Heart left ventricle (tissue), 16 donors: ENCODE results near the gene GOT1. TPM values are rescaled to one million over a fixed set of nuclear protein-coding genes. Genes with fewer than 3 reads are reported as not detected.
A peak's percentile ranks its signal among the peaks of the same experiment; 100 is the strongest.

Experiments
- ATAC-seq, 4 donors: fragments of 200-7000 bp; cut with Tn5 transposase; one replicate each; pipeline ENCODE4 v1.9.1; 2020 to 2022; ENCODE audit warnings: moderate library complexity in 4 of 4, mild to moderate bottlenecking in 3 of 4, moderate number of reproducible peaks in 1 of 4
- DNase-seq, 5 donors: peaks; one replicate each; pipeline ENCODE4 v3.0.0-alpha.2; 2020
- H3K27ac ChIP-seq, 12 donors: fragments of 200-600 bp; sonication (generic) in 4 of 12; one replicate each; pipeline versions ENCODE4 v1.5.0 to v1.8.0; 2016 to 2022; ENCODE audit warnings: mild to moderate bottlenecking in 2 of 12
- H3K27me3 ChIP-seq, 9 donors: fragments of 200-600 bp; sonication (generic) in 2 of 9; one replicate each; pipeline versions ENCODE4 v1.5.1 to v1.8.0; 2016 to 2022; ENCODE audit warnings: mild to moderate bottlenecking in 3 of 9
- H3K36me3 ChIP-seq, 9 donors: fragments of 200-600 bp; sonication (generic) in 2 of 9; one replicate each; pipeline versions ENCODE4 v1.5.0 to v1.8.0; 2018 to 2022; ENCODE audit warnings: mild to moderate bottlenecking in 2 of 9
- H3K4me1 ChIP-seq, 12 donors: fragments of 200-600 bp; sonication (generic) in 4 of 12; one replicate each; pipeline versions ENCODE4 v1.5.0 to v1.8.0; 2016 to 2022; ENCODE audit warnings: mild to moderate bottlenecking in 3 of 12
- H3K4me3 ChIP-seq, 12 donors: fragments of 200-600 bp; sonication (generic) in 4 of 12; one replicate each; pipeline versions ENCODE4 v1.5.0 to v1.8.0; 2017 to 2022; ENCODE audit warnings: mild to moderate bottlenecking in 9 of 12, moderate library complexity in 4 of 12
- H3K9me3 ChIP-seq, 12 donors: fragments of 200-600 bp; sonication (generic) in 4 of 12; one replicate each; pipeline versions ENCODE4 v1.5.0 to v1.8.0; 2016 to 2022; ENCODE audit warnings: mild to moderate bottlenecking in 1 of 12
- CTCF ChIP-seq, 12 donors: fragments of 200-600 bp; sonication (generic) in 4 of 12; IDR thresholded peaks; one replicate each; pipeline versions ENCODE4 v1.5.0 to v1.8.0; 2018 to 2022; ENCODE audit warnings: antibody characterized with exemption in 12 of 12, mild to moderate bottlenecking in 5 of 12
- POLR2A ChIP-seq, 2 donors: fragments of 450-650 bp; IDR thresholded peaks; one replicate each; pipeline ENCODE4 v1.6.1; 2017; ENCODE audit warnings: antibody characterized with exemption in 2 of 2, mild to moderate bottlenecking in 2 of 2, moderate library complexity in 2 of 2
- WGBS, 4 donors: extraction: QIAGEN DNeasy Blood & Tissue Kit in 2 of 4; methylation state at CpG; one replicate each; pipeline versions ENCODE4 v1.1.5 to v1.1.7; 2013 to 2018; 5-methylcytosine and 5-hydroxymethylcytosine counted together
- intact Hi-C, 10 donors: fragments of 100-400 bp; cut with DNase I; formaldehyde crosslinking; loops; one replicate each; pipeline versions ENCODE4 v1.11.1 to v1.14.2; 2022
- polyA plus RNA-seq, 2 donors: library from polyadenylated mRNA; stranded (reverse); fragments of 200-250 nt; gene quantifications; one replicate each; pipeline ENCODE4 v1.2.3, GENCODE V29; 2013
- total RNA-seq, 9 donors: library from RNA; depleted of rRNA in 2 of 9; stranded (reverse); fragments of >200 nt in 2 of 9; fragmentation: NEBNext Ultra II Directional in 3 of 9; extraction: Animal tissue kit (Norgen Biotek cat#: 25700) in 3 of 9; gene quantifications; one replicate each; pipeline versions ENCODE4 v1.1.0 to v1.2.4, GENCODE V29; 2016 to 2023
- donor health status: ischemic (EF 13 %, LVEDD 7.1; RV severe dilation, severe dysfunction).
- donor health status: healthy with polysubstance abuse.
- donor health status: DM: no; HTN: yes; CAD: no.
- donor health status: DM: no; HTN: no; CAD: no.
- donor health status: ischemic (EF 25% LVEDD 6.9; RV normal size, moderate dysfunction).
- donor health status: ischemic (EF 25% LVEDD 5.7; RV mildly dilated, moderate dysfunction).
- donor health status: healthy.
- donor health status: DM: yes; HTN: yes; CAD: no.
- donor health status: ischemic (EF 35%, LVEDD 5.7; RV mildly dilated, moderate dysfunction).
- donor health status: nonischemic (EF 11% LVEDD 7.7; RV severe dilation, severe dysfunction).
- donor health status: DM: yes; HTN: yes; CAD: no.
- donor health status: PGD.
- donor health status: ischemic (EF 29% LVEDD 5.4; RV normal size, mild dysfunction).
- donor health status: nonischemic (EF 23%, LVEDD 6.1; RV moderate dilation, normal function).

GOT1 gene
- total and polyA plus RNA-seq, 11 donors: 259 to 815 (median 505) TPM

- TF ChIP-seq CTCF (IDR thresholded peaks at IDR 0.05): peak in 8 of 12 donors; percentile 19 to 53 (median 39)
- TF ChIP-seq POLR2A (IDR thresholded peaks at IDR 0.05): no peak
- Histone ChIP-seq H3K27ac (no peak overlapping the region), H3K9me3 (no peaks in the 10 kb centered on the region), H3K36me3 (no peaks in the 10 kb centered on the region), H3K27me3 (peaks cover 0 to 19% (median 0%) of the 10 kb centered on the region in 9 donors), H3K4me3 (no peak overlapping the region), H3K4me1 (no peaks in the 10 kb centered on the region)
- 27 to 39% (median 34%) methylated on average over 2 of the region's 2 CpGs for WGBS, 4 donors
- intact Hi-C loops: loop anchor here in 2 of 10 donors (10.0 kb wide), 1 partner anchor 906 kb away; no protein-coding TSS in a partner anchor
- ATAC-seq (peak in 1 of 4 donors; percentile 47), DNase-seq (no peak)
Observed at GRCh38 chr10:99370993-99371392, 59.4 kb downstream of the GOT1 start.

GRCh38 chr10:99369551-99369950, 60.9 kb downstream of the GOT1 start:
- Histone ChIP-seq H3K9me3 (no peaks in the 10 kb centered on the region), H3K4me3 (no peak overlapping the region), H3K27ac (no peak overlapping the region), H3K27me3 (peaks cover 0 to 19% (median 0%) of the 10 kb centered on the region in 9 donors), H3K4me1 (no peaks in the 10 kb centered on the region), H3K36me3 (no peaks in the 10 kb centered on the region)
- TF ChIP-seq CTCF (IDR thresholded peaks at IDR 0.05): no peak
- no peak for TF ChIP-seq POLR2A (IDR thresholded peaks at IDR 0.05)
- no peak for DNase-seq
- 82 to 87% (median 84%) methylated on average over 3 of the region's 3 CpGs for WGBS, 4 donors
- intact Hi-C loops: loop anchor here in 1 of 10 donors (10.0 kb wide), 1 partner anchor 905 kb away; no protein-coding TSS in a partner anchor
- no peak for ATAC-seq

- DNase-seq (no peak), ATAC-seq (no peak)
- 81 to 87% (median 86%) methylated on average over 5 of the region's 5 CpGs for WGBS, 4 donors
- intact Hi-C loops: loop anchor here in 1 of 10 donors (10.0 kb wide), 1 partner anchor 904 kb away; no protein-coding TSS in a partner anchor
- Histone ChIP-seq H3K9me3 (no peaks in the 10 kb centered on the region), H3K27ac (no peak overlapping the region), H3K36me3 (no peaks in the 10 kb centered on the region), H3K27me3 (peaks cover 0 to 16% (median 0%) of the 10 kb centered on the region in 9 donors), H3K4me1 (no peaks in the 10 kb centered on the region), H3K4me3 (no peak overlapping the region)
- no peak for TF ChIP-seq CTCF (IDR thresholded peaks at IDR 0.05)
- TF ChIP-seq POLR2A (IDR thresholded peaks at IDR 0.05): no peak
Observed at GRCh38 chr10:99369126-99369525, 61.3 kb downstream of the GOT1 start.

- intact Hi-C loops: loop anchor here in 1 of 10 donors (10.0 kb wide), 1 partner anchor 904 kb away; no protein-coding TSS in a partner anchor
- ATAC-seq (no peak), DNase-seq (no peak)
- H3K36me3 ChIP-seq: no peaks in the 10 kb centered on the region
- no peaks in the 10 kb centered on the region for H3K9me3 ChIP-seq
- H3K27me3 ChIP-seq: peaks cover 0 to 13% (median 0%) of the 10 kb centered on the region in 9 donors
- no peak overlapping the region for H3K27ac ChIP-seq
- H3K4me1 ChIP-seq: no peaks in the 10 kb centered on the region
- TF ChIP-seq POLR2A (IDR thresholded peaks at IDR 0.05) (no peak), CTCF (IDR thresholded peaks at IDR 0.05) (no peak)
- no peak overlapping the region for H3K4me3 ChIP-seq
- WGBS, 4 donors: 47 to 67% (median 51%) methylated on average over 1 of the region's 1 CpG
Observed at GRCh38 chr10:99368646-99369045, 61.8 kb downstream of the GOT1 start.
